Nephron progenitor cell (in vitro differentiated cells): ENCODE results near the gene PEDS1.
A peak's percentile ranks its signal among the peaks of the same experiment; 100 is the strongest.

Experiments
- DNase-seq: peaks from one replicate; pipeline ENCODE4 v3.0.0; 2021
- H3K27ac Mint-ChIP-seq: 2 replicates; pipeline ENCODE4 v1.8.0; 2021; ENCODE audit warnings: mild to moderate bottlenecking, moderate library complexity, mixed read lengths
- H3K27me3 Mint-ChIP-seq: 2 replicates; pipeline ENCODE4 v1.8.0; 2021; ENCODE audit warnings: mild to moderate bottlenecking, low read depth, mixed read lengths; ENCODE audit not compliant: poor library complexity
- H3K36me3 Mint-ChIP-seq: 2 replicates; pipeline ENCODE4 v1.8.0; 2021; ENCODE audit warnings: low read depth, mixed read lengths
- H3K4me1 Mint-ChIP-seq: 2 replicates; pipeline ENCODE4 v1.8.0; 2021; ENCODE audit warnings: mixed read lengths
- H3K4me3 Mint-ChIP-seq: 2 replicates; pipeline ENCODE4 v1.8.0; 2021; ENCODE audit warnings: mild to moderate bottlenecking, moderate library complexity, mixed read lengths
- H3K9me3 Mint-ChIP-seq: 2 replicates; pipeline ENCODE4 v1.8.0; 2021; ENCODE audit warnings: mild to moderate bottlenecking, moderate library complexity, mixed read lengths
- CTCF ChIP-seq: fragments of 200-600 bp; sonication (generic); IDR thresholded peaks from 2 replicates; pipeline ENCODE4 v1.5.0; 2021; ENCODE audit warnings: antibody characterized with exemption

PEDS1 gene

GRCh38 chr20:50191544-50192363 is 38.2 kb upstream of the PEDS1 start:
- no peaks in the 10 kb centered on the region for H3K9me3 Mint-ChIP-seq
- TF ChIP-seq CTCF, result no peak
- DNase-seq, result peak; percentile 75
- peak overlapping the region; percentile 90 for H3K4me3 Mint-ChIP-seq
- H3K4me1 Mint-ChIP-seq, result peaks cover 50% of the 10 kb centered on the region
- H3K27ac Mint-ChIP-seq, result peak overlapping the region; percentile 83
- H3K27me3 Mint-ChIP-seq, result peaks cover 13% of the 10 kb centered on the region
- H3K36me3 Mint-ChIP-seq, result no peaks in the 10 kb centered on the region

GRCh38 chr20:50191065-50191543 is 37.6 kb upstream of the PEDS1 start:
- peak overlapping the region; percentile 74 for H3K4me3 Mint-ChIP-seq
- H3K4me1 Mint-ChIP-seq, result peaks cover 48% of the 10 kb centered on the region
- TF ChIP-seq CTCF, result no peak
- no peaks in the 10 kb centered on the region for H3K36me3 Mint-ChIP-seq
- peaks cover 15% of the 10 kb centered on the region for H3K27me3 Mint-ChIP-seq
- no peak overlapping the region for H3K27ac Mint-ChIP-seq
- no peak for DNase-seq
- no peaks in the 10 kb centered on the region for H3K9me3 Mint-ChIP-seq

- H3K9me3 Mint-ChIP-seq, result no peaks in the 10 kb centered on the region
- H3K27me3 Mint-ChIP-seq, result peaks cover 17% of the 10 kb centered on the region
- H3K4me1 Mint-ChIP-seq, result peaks cover 42% of the 10 kb centered on the region
- peak; percentile 76 for TF ChIP-seq CTCF
- peak; percentile 97 for DNase-seq
- H3K27ac Mint-ChIP-seq, result no peak within 1 kb of the TSS
- H3K4me3 Mint-ChIP-seq, result peak within 1 kb of the TSS; percentile 86
- H3K36me3 Mint-ChIP-seq, result no peaks in the 10 kb centered on the region
These were observed 36.9 kb upstream of the PEDS1 start, which contains the start of gene CEBPB for GRCh38 chr20:50190251-50191064. TSS of gene CEBPB (plus strand) at chr20:50190830. CDS start at chr20:50191034, 204 bp downstream.

GRCh38 chr20:50189681-50190250 is 36.2 kb upstream of the PEDS1 start:
- H3K27me3 Mint-ChIP-seq, result peaks cover 23% of the 10 kb centered on the region
- no peaks in the 10 kb centered on the region for H3K36me3 Mint-ChIP-seq
- H3K4me3 Mint-ChIP-seq, result peak overlapping the region; percentile 42
- peak; percentile 61 for DNase-seq
- H3K27ac Mint-ChIP-seq, result no peak overlapping the region
- H3K4me1 Mint-ChIP-seq, result peaks cover 35% of the 10 kb centered on the region
- no peaks in the 10 kb centered on the region for H3K9me3 Mint-ChIP-seq
- no peak for TF ChIP-seq CTCF

GRCh38 chr20:50188879-50189680 is 35.6 kb upstream of the PEDS1 start:
- Mint-ChIP-seq H3K27me3 (peaks cover 29% of the 10 kb centered on the region), H3K4me3 (no peak overlapping the region), H3K9me3 (no peaks in the 10 kb centered on the region), H3K36me3 (no peaks in the 10 kb centered on the region), H3K27ac (no peak overlapping the region), H3K4me1 (peaks cover 28% of the 10 kb centered on the region)
- TF ChIP-seq CTCF, result no peak
- DNase-seq, result no peak
